ENCODE measurements around the gene CACNA1E. TPM values are rescaled to one million over a fixed set of nuclear protein-coding genes. Genes with fewer than 3 reads are reported as not detected.
"Not testable (repeated sequence)": the region's sequence is repeated elsewhere in the genome, so short reads cannot be mapped to it uniquely, and the experiment has no call there.

CACNA1E gene
- total and polyA plus RNA-seq, 10 donors: 0.02 to 6.1 (median 1.2) TPM

- TF ChIP-seq POLR2AphosphoS5 (IDR thresholded peaks at IDR 0.05) (no peak), CTCF (IDR thresholded peaks at IDR 0.05 in 8 of 11, conservative IDR thresholded peaks at IDR 0.05 in 3 of 11) (no peak), POLR2A (IDR thresholded peaks at IDR 0.05) (no peak)
- peaks cover 0 to 28% (median 21%) of the 10 kb centered on the region in 8 donors for H3K9me3 ChIP-seq
- no peak for DNase-seq
- no peaks in the 10 kb centered on the region for H3K36me3 ChIP-seq
- intact Hi-C loops (cut with DNase I; ENCODE audit: low total_unique reads): no loop called here
- no peaks in the 10 kb centered on the region for H3K4me1 ChIP-seq
- H3K27me3 ChIP-seq (replicated peaks in 1 of 7): no peaks in the 10 kb centered on the region
- no peak overlapping the region for H3K4me3 ChIP-seq
- H3K27ac ChIP-seq: no peak overlapping the region
- 87 to 100% (median 95%) methylated on average over 1 of the region's 1 CpG for WGBS, 5 donors
Observed at GRCh38 chr1:181525104-181525721, 41.9 kb downstream of the CACNA1E start.

- H3K9me3 ChIP-seq: peaks cover 0 to 28% (median 21%) of the 10 kb centered on the region in 8 donors
- intact Hi-C loops (cut with DNase I; ENCODE audit: low total_unique reads); H3K36me3 ChIP-seq; DNase-seq; H3K4me1 ChIP-seq; H3K27me3 ChIP-seq (replicated peaks in 1 of 7); H3K4me3 ChIP-seq; H3K27ac ChIP-seq: not testable (repeated sequence)
Observed at GRCh38 chr1:181528241-181528640, 44.9 kb downstream of the CACNA1E start.

- peaks cover 0 to 28% (median 21%) of the 10 kb centered on the region in 8 donors for H3K9me3 ChIP-seq
- 88 to 99% (median 94%) methylated on average over 5 of the region's 5 CpGs for WGBS, 5 donors
- TF ChIP-seq CTCF (IDR thresholded peaks at IDR 0.05 in 8 of 11, conservative IDR thresholded peaks at IDR 0.05 in 3 of 11): no peak
- TF ChIP-seq POLR2AphosphoS5 (IDR thresholded peaks at IDR 0.05): no peak
- no peak for TF ChIP-seq POLR2A (IDR thresholded peaks at IDR 0.05)
- H3K4me3 ChIP-seq: no peak overlapping the region
- intact Hi-C loops (cut with DNase I; ENCODE audit: low total_unique reads): no loop called here
- H3K4me1 ChIP-seq: no peaks in the 10 kb centered on the region
- H3K27ac ChIP-seq: no peak overlapping the region
- H3K36me3 ChIP-seq: no peaks in the 10 kb centered on the region
- peaks cover 0 to 11% (median 0%) of the 10 kb centered on the region in 7 donors for H3K27me3 ChIP-seq (replicated peaks in 1 of 7)
- no peak for DNase-seq
Observed at GRCh38 chr1:181531441-181531840, 48.1 kb downstream of the CACNA1E start.

GRCh38 chr1:181531951-181532600 is 48.8 kb downstream of the CACNA1E start:
- intact Hi-C loops (cut with DNase I; ENCODE audit: low total_unique reads): no loop called here
- DNase-seq: no peak
- H3K9me3 ChIP-seq: peaks cover 0 to 28% (median 21%) of the 10 kb centered on the region in 8 donors
- H3K4me3 ChIP-seq: no peak overlapping the region
- TF ChIP-seq POLR2AphosphoS5 (IDR thresholded peaks at IDR 0.05) (no peak), POLR2A (IDR thresholded peaks at IDR 0.05) (no peak), CTCF (IDR thresholded peaks at IDR 0.05 in 8 of 11, conservative IDR thresholded peaks at IDR 0.05 in 3 of 11) (no peak)
- no peaks in the 10 kb centered on the region for H3K4me1 ChIP-seq
- H3K27ac ChIP-seq: no peak overlapping the region
- no peaks in the 10 kb centered on the region for H3K36me3 ChIP-seq
- 70 to 78% (median 75%) methylated on average over 3 of the region's 3 CpGs for WGBS, 5 donors
- peaks cover 0 to 16% (median 0%) of the 10 kb centered on the region in 7 donors for H3K27me3 ChIP-seq (replicated peaks in 1 of 7)

Data from spleen (tissue), 11 donors.